BJ (cell line): ENCODE data around the gene LIPH. TPM values are rescaled to one million over a fixed set of nuclear protein-coding genes. Genes with fewer than 3 reads are reported as not detected.
"Not testable (repeated sequence)": the region's sequence is repeated elsewhere in the genome, so short reads cannot be mapped to it uniquely, and the experiment has no call there.

Experiments
- CTCF ChIA-PET: fragments of 350-600 bp; formaldehyde crosslinking; extraction: SDS; loops from one replicate; lab custom pipeline; 2021; ENCODE audit warnings: antibody characterized with exemption, inconsistent platforms; lab: Yijun Ruan, JAX
- POLR2A ChIA-PET: fragments of 300-600 bp; sonication (Branson Sonifier 250); formaldehyde crosslinking; extraction: SDS; loops from one replicate; lab custom pipeline; 2021; ENCODE audit warnings: antibody characterized with exemption; lab: Charles Lee
- DNase-seq: peaks from one replicate; pipeline ENCODE4 v3.0.0-alpha.2; 2011; ENCODE audit warnings: low read depth
- H3K27me3 ChIP-seq: 2 replicates; pipeline ENCODE4 v1.6.0; 2011; ENCODE audit warnings: low read length; ENCODE audit not compliant: control insufficient read depth, insufficient read depth
- H3K36me3 ChIP-seq: 2 replicates; pipeline ENCODE4 v1.5.1; 2011; ENCODE audit warnings: low read length; ENCODE audit not compliant: control insufficient read depth, insufficient read depth
- H3K4me3 ChIP-seq: 2 replicates; pipeline ENCODE4 v1.5.1; 2011; ENCODE audit warnings: low read depth, mild to moderate bottlenecking, control low read depth, low read length
- polyA plus RNA-seq: library from polyadenylated mRNA; depleted of rRNA; stranded (reverse); fragments of >200 nt; gene quantifications from 2 replicates; pipeline ENCODE4 v1.2.3, GENCODE V29; 2011
- TF ChIP-seq, protein P1 (sequence below): IDR thresholded peaks from 2 replicates; pipeline ENCODE4 v1.5.1; 2011; ENCODE audit warnings: low read depth, mild to moderate bottlenecking, control low read depth, inconsistent platforms, low read length, moderate library complexity; ENCODE audit not compliant: insufficient read depth

The LIPH gene
- polyA plus RNA-seq, 1 experiment = 0.17 TPM

GRCh38 chr3:185559706-185560090, 7.3 kb upstream of the LIPH start:
- CTCF ChIA-PET = interaction anchor here (0.8 to 4.8 kb wide), 15 partner anchors 16 to 383 kb away, joined by 3 to 40 read pairs (median 4); no protein-coding TSS in a partner anchor

GRCh38 chr3:185558395-185558794, 6.0 kb upstream of the LIPH start:
- TF ChIP-seq, protein P1, sequence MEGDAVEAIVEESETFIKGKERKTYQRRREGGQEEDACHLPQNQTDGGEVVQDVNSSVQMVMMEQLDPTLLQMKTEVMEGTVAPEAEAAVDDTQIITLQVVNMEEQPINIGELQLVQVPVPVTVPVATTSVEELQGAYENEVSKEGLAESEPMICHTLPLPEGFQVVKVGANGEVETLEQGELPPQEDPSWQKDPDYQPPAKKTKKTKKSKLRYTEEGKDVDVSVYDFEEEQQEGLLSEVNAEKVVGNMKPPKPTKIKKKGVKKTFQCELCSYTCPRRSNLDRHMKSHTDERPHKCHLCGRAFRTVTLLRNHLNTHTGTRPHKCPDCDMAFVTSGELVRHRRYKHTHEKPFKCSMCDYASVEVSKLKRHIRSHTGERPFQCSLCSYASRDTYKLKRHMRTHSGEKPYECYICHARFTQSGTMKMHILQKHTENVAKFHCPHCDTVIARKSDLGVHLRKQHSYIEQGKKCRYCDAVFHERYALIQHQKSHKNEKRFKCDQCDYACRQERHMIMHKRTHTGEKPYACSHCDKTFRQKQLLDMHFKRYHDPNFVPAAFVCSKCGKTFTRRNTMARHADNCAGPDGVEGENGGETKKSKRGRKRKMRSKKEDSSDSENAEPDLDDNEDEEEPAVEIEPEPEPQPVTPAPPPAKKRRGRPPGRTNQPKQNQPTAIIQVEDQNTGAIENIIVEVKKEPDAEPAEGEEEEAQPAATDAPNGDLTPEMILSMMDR = no peak
- no peak for DNase-seq
- CTCF ChIA-PET = interaction anchor here (0.8 to 4.8 kb wide), 15 partner anchors 9 to 201 kb away, joined by 3 to 40 read pairs (median 5); partner anchors contain the start of genes MAP3K13 and TMEM41A
- POLR2A ChIA-PET = no interaction called here
- Histone ChIP-seq H3K4me3 (no peak overlapping the region), H3K27me3 (no peaks in the 10 kb centered on the region), H3K36me3 (no peaks in the 10 kb centered on the region)

More at GRCh38 chr3:185559706-185560090, 7.3 kb upstream of the LIPH start:
- TF ChIP-seq, protein P1 = no peak
- POLR2A ChIA-PET = no interaction called here
- Histone ChIP-seq H3K36me3 (no peaks in the 10 kb centered on the region), H3K27me3 (no peaks in the 10 kb centered on the region), H3K4me3 (no peak overlapping the region)
- DNase-seq = no peak

DNA sequence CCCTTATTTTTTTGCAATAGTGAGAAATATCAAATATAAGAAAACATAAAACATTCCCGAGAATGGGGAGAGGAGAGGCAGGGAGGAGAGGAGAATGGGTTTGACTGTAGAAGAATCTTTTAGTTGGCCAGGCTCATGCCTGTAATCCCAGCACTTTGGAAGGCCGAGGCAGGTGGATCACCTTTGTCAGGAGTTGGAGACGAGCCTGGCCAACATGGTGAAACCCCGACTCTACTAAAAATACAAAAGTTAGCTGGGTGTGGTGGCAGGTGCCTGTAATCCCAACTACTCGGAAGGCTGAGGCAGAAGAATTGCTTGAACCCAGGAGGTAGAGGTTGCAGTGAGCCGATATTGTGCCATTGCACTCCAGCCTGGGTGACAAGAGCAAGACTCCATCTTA, 4.3 kb upstream of the LIPH start:
- POLR2A ChIA-PET, H3K27me3 ChIP-seq, H3K4me3 ChIP-seq, DNase-seq, H3K36me3 ChIP-seq: not testable (repeated sequence)
- CTCF ChIA-PET = interaction anchor here (3.2 kb wide), 1 partner anchor 95 kb away, joined by 32 read pairs; no protein-coding TSS in a partner anchor

- Histone ChIP-seq H3K4me3 (no peak overlapping the region), H3K36me3 (no peaks in the 10 kb centered on the region), H3K27me3 (no peaks in the 10 kb centered on the region)
- DNase-seq = no peak
- TF ChIP-seq, protein P1 = no peak
- ChIA-PET POLR2A (no interaction called here), CTCF (interaction anchor here (1.1 to 1.4 kb wide), 2 partner anchors 10 to 23 kb away, joined by 3 read pairs; no protein-coding TSS in a partner anchor)
Measured at GRCh38 chr3:185555860-185556347, 3.5 kb upstream of the LIPH start.

GRCh38 chr3:185555101-185555501, 2.7 kb upstream of the LIPH start:
- Histone ChIP-seq H3K36me3 (no peaks in the 10 kb centered on the region), H3K4me3 (no peak overlapping the region), H3K27me3 (no peaks in the 10 kb centered on the region)
- CTCF ChIA-PET = interaction anchor here (1.1 to 1.4 kb wide), 2 partner anchors 9 to 22 kb away, joined by 3 read pairs; no protein-coding TSS in a partner anchor
- TF ChIP-seq, protein P1 = no peak
- DNase-seq = no peak
- POLR2A ChIA-PET = no interaction called here

GRCh38 chr3:185549651-185550111, 2.7 kb downstream of the LIPH start:
- Histone ChIP-seq H3K27me3 (no peaks in the 10 kb centered on the region), H3K4me3 (no peak overlapping the region), H3K36me3 (no peaks in the 10 kb centered on the region)
- CTCF ChIA-PET = interaction anchor here (2.1 kb wide), 1 partner anchor 8 kb away, joined by 7 read pairs; no protein-coding TSS in a partner anchor
- TF ChIP-seq, protein P1 = no peak
- POLR2A ChIA-PET = no interaction called here
- no peak for DNase-seq
